Right atrium auricular region (tissue), 2 donors: ENCODE data around the gene DPYD. TPM values are rescaled to one million over a fixed set of nuclear protein-coding genes. Genes with fewer than 3 reads are reported as not detected.

Experiments used
- DNase-seq: peaks from one replicate; pipeline ENCODE4 v3.0.0-alpha.2; 2019; ENCODE audit warnings: low spot score
- H3K27ac ChIP-seq, 2 donors: fragments of 200-600 bp; sonication (generic); 1 replicate in 1 of 2; 2 replicates in 1 of 2; pipeline ENCODE4 v1.5.1; 2016 to 2019
- H3K27me3 ChIP-seq, 2 donors: fragments of 200-600 bp; sonication (generic); one replicate each; pipeline versions ENCODE4 v1.5.1 to v1.6.0; 2017 to 2019
- H3K36me3 ChIP-seq: fragments of 200-600 bp; sonication (generic); one replicate; pipeline ENCODE4 v1.5.1; 2016
- H3K4me1 ChIP-seq, 2 donors: fragments of 200-600 bp; sonication (generic); one replicate each; pipeline versions ENCODE4 v1.5.1 to v1.6.0; 2017 to 2019
- H3K4me3 ChIP-seq, 2 donors: fragments of 200-600 bp; sonication (generic); 1 replicate in 1 of 2; 2 replicates in 1 of 2; pipeline ENCODE4 v1.5.1; 2017 to 2019; ENCODE audit warnings: mild to moderate bottlenecking in 1 of 2, moderate library complexity in 1 of 2
- H3K9me3 ChIP-seq, 2 donors: fragments of 200-600 bp; sonication (generic); one replicate each; pipeline ENCODE4 v1.5.1; 2019
- total RNA-seq, 2 donors: library from RNA; depleted of rRNA; stranded (reverse); fragments of >200 nt; gene quantifications; one replicate each; pipeline ENCODE4 v1.1.0, GENCODE V29; 2016
- TF ChIP-seq, protein P1 (sequence below), 2 donors: fragments of 200-600 bp; sonication (generic); IDR thresholded peaks; one replicate each; pipeline ENCODE4 v1.5.1; 2019; ENCODE audit warnings: antibody characterized with exemption in 2 of 2

The DPYD gene
- total RNA-seq, 2 donors from 2014 or later: 11.3 to 14.5 TPM

- H3K36me3 ChIP-seq: no peaks in the 10 kb centered on the region
- DNase-seq: no peak
- TF ChIP-seq, protein P1, sequence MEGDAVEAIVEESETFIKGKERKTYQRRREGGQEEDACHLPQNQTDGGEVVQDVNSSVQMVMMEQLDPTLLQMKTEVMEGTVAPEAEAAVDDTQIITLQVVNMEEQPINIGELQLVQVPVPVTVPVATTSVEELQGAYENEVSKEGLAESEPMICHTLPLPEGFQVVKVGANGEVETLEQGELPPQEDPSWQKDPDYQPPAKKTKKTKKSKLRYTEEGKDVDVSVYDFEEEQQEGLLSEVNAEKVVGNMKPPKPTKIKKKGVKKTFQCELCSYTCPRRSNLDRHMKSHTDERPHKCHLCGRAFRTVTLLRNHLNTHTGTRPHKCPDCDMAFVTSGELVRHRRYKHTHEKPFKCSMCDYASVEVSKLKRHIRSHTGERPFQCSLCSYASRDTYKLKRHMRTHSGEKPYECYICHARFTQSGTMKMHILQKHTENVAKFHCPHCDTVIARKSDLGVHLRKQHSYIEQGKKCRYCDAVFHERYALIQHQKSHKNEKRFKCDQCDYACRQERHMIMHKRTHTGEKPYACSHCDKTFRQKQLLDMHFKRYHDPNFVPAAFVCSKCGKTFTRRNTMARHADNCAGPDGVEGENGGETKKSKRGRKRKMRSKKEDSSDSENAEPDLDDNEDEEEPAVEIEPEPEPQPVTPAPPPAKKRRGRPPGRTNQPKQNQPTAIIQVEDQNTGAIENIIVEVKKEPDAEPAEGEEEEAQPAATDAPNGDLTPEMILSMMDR (IDR thresholded peaks at IDR 0.05): no peak
Measured at GRCh38 chr1:97649591-97649990, 271.2 kb downstream of the DPYD start.

DNA sequence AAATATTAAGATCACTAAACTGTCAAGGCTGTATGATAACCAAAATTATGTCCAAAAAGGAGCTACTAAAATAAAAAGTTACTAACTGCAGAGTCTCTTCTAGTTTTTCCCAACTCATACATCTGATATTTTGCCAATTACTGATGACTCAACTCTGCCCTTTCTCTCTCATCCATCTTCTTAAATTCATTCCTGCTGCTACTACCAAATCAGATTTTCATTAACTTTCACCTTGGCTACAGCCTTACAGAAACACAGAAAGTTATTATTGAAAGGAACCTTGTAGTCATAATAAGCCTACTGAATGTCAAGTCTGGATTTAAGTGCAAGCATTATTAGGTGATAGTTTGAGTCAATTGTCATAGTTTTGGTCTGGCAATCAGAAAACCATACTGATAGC, 273.1 kb downstream of the DPYD start:
- H3K27ac ChIP-seq: no peak overlapping the region
- H3K4me3 ChIP-seq: no peak overlapping the region
- H3K9me3 ChIP-seq: peaks cover 0 to 22% of the 10 kb centered on the region in 2 donors
- H3K27me3 ChIP-seq: no peaks in the 10 kb centered on the region
- H3K36me3 ChIP-seq: no peaks in the 10 kb centered on the region
- no peaks in the 10 kb centered on the region for H3K4me1 ChIP-seq
- DNase-seq: no peak
- TF ChIP-seq, protein P1 (IDR thresholded peaks at IDR 0.05): no peak

More at GRCh38 chr1:97649591-97649990, 271.2 kb downstream of the DPYD start:
- no peak overlapping the region for H3K4me3 ChIP-seq
- no peaks in the 10 kb centered on the region for H3K4me1 ChIP-seq
- H3K27me3 ChIP-seq: no peaks in the 10 kb centered on the region
- H3K9me3 ChIP-seq: peaks cover 0 to 22% of the 10 kb centered on the region in 2 donors
- no peak overlapping the region for H3K27ac ChIP-seq

DNA sequence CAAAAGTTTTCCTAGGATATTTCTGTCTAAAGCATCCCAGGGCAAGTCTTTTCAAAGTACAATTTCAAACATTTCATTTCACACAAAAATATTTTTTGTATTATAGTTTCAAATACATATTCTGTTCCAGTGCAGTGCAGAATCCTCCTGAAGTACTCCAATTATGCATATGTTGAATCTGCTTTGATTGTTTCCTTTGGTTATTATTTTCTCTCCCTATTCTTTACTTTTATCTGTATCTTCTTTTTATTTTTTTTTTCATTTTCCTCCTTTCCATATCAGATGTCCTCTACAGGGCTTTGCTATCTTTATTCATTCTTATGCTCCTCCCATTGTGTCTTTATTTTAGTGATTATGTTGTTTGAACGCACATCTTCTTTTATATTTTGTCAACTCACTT, 274.8 kb downstream of the DPYD start:
- Histone ChIP-seq H3K27ac (no peak overlapping the region), H3K4me1 (no peaks in the 10 kb centered on the region), H3K36me3 (no peaks in the 10 kb centered on the region), H3K27me3 (no peaks in the 10 kb centered on the region), H3K4me3 (no peak overlapping the region), H3K9me3 (peaks cover 0 to 22% of the 10 kb centered on the region in 2 donors)
- TF ChIP-seq, protein P1 (IDR thresholded peaks at IDR 0.05): no peak
- DNase-seq: no peak

DNA sequence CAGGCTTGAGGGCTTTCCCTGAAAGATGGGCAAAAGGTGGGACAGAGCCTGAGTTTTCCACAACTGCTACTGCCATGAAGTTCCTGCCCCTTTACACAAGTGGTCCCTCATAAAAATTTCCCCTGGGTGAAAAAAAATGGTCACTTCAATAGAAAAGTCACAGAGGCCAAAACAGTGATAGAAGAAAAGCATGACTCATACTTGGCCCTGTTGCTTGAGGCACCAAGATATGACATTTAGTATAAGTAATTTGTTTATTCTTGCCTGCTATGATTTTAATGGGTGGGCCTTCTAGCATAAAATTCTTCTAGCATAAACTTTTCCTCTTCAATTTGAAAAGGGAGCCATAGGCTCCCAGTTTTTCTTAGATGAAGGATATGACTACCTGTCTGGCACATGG, 280.2 kb downstream of the DPYD start:
- H3K9me3 ChIP-seq: peaks cover 0 to 6% of the 10 kb centered on the region in 2 donors
- H3K36me3 ChIP-seq: no peaks in the 10 kb centered on the region
- no peak overlapping the region for H3K4me3 ChIP-seq
- H3K4me1 ChIP-seq: no peaks in the 10 kb centered on the region
- no peaks in the 10 kb centered on the region for H3K27me3 ChIP-seq
- no peak for DNase-seq
- TF ChIP-seq, protein P1 (IDR thresholded peaks at IDR 0.05): no peak
- no peak overlapping the region for H3K27ac ChIP-seq

GRCh38 chr1:97636941-97637340, 283.9 kb downstream of the DPYD start:
- Histone ChIP-seq H3K4me3 (no peak overlapping the region), H3K27ac (no peak overlapping the region), H3K36me3 (no peaks in the 10 kb centered on the region), H3K27me3 (no peaks in the 10 kb centered on the region), H3K4me1 (peaks cover 0 to 3% of the 10 kb centered on the region in 2 donors), H3K9me3 (no peaks in the 10 kb centered on the region)
- TF ChIP-seq, protein P1 (IDR thresholded peaks at IDR 0.05): no peak
- no peak for DNase-seq

- DNase-seq: no peak
- no peak overlapping the region for H3K27ac ChIP-seq
- H3K36me3 ChIP-seq: no peaks in the 10 kb centered on the region
- no peak overlapping the region for H3K4me3 ChIP-seq
- TF ChIP-seq, protein P1 (IDR thresholded peaks at IDR 0.05): no peak
- H3K4me1 ChIP-seq: peaks cover 0 to 19% of the 10 kb centered on the region in 2 donors
- no peaks in the 10 kb centered on the region for H3K27me3 ChIP-seq
- no peaks in the 10 kb centered on the region for H3K9me3 ChIP-seq
Measured at GRCh38 chr1:97634758-97635157, 286.1 kb downstream of the DPYD start.
